GM12878 (cell line): ENCODE measurements around the gene CELF2. TPM values are rescaled to one million over a fixed set of nuclear protein-coding genes. Genes with fewer than 3 reads are reported as not detected.

Experiments used
- ATAC-seq: fragments of 200-7000 bp; cut with Tn5 transposase; 3 replicates; pipeline ENCODE4 v1.9.1; 2020; ENCODE audit warnings: mild to moderate bottlenecking, moderate library complexity
- BruUV-seq: library from RNA; stranded (reverse); fragments of 400-500 nt; replicated peaks from 2 replicates; lab custom pipeline; 2021; lab: Mats Ljungman, UMichigan
- CTCF ChIA-PET: fragments of 300-600 bp; sonication (Branson Sonifier 250); formaldehyde crosslinking; extraction: SDS; loops from one replicate; lab custom pipeline; 2021; ENCODE audit warnings: inconsistent platforms; lab: Yijun Ruan, JAX
- POLR2A ChIA-PET: fragments of 350-600 bp; formaldehyde crosslinking; extraction: SDS; loops from one replicate; lab custom pipeline; 2021; ENCODE audit warnings: inconsistent platforms; lab: Charles Lee
- RAD21 ChIA-PET: fragments of 300-600 bp; sonication (Branson Sonifier 250); formaldehyde crosslinking; loops from one replicate; lab custom pipeline; 2023; ENCODE audit warnings: antibody characterized with exemption; ENCODE audit not compliant: unreplicated experiment; lab: Charles Lee
- SMC1A ChIA-PET: fragments of 300-600 bp; sonication (Branson Sonifier 250); formaldehyde crosslinking; loops from one replicate; lab custom pipeline; 2023; ENCODE audit not compliant: unreplicated experiment, uncharacterized antibody; lab: Charles Lee
- DNase-seq: peaks from one replicate; pipeline ENCODE4 v3.0.0-alpha.2; 2011; ENCODE audit warnings: low read depth, low spot score
- FAIRE-seq: peaks from 3 replicates; lab custom pipeline; 2011; peaks lifted over from hg19 to GRCh38; lab: Jason Lieb, UNC
- H2AFZ ChIP-seq: 2 replicates; pipeline ENCODE4 v1.6.0; 2011; ENCODE audit warnings: low read depth, low read length, control low read depth; ENCODE audit not compliant: control insufficient read depth
- H3K27ac ChIP-seq: 2 replicates; pipeline ENCODE4 v1.5.1; 2011; ENCODE audit warnings: control low read depth; ENCODE audit not compliant: control insufficient read depth, insufficient read depth
- H3K27me3 ChIP-seq, 2 experiments: replicated peaks in 1 of 2; 2 replicates each; pipeline versions ENCODE4 v1.6.0 to v1.6.1; 2011; ENCODE audit warnings: low read length in 1 of 2; ENCODE audit not compliant: control insufficient read depth in 2 of 2, insufficient read depth in 2 of 2
- H3K36me3 ChIP-seq, 2 experiments: 2 replicates each; pipeline ENCODE4 v1.5.1; 2011; ENCODE audit warnings: low read length in 1 of 2; ENCODE audit not compliant: control insufficient read depth in 2 of 2, insufficient read depth in 2 of 2
- H3K4me1 ChIP-seq: 2 replicates; pipeline ENCODE4 v1.6.1; 2011; ENCODE audit warnings: mild to moderate bottlenecking, low read length, moderate library complexity, mixed read lengths; ENCODE audit not compliant: control insufficient read depth, insufficient read depth
- H3K4me2 ChIP-seq: 2 replicates; pipeline ENCODE4 v1.6.0; 2011; ENCODE audit warnings: control low read depth; ENCODE audit not compliant: control insufficient read depth, insufficient read depth
- H3K4me3 ChIP-seq: fragments of 200-600 bp; sonication (generic); 2 replicates; pipeline ENCODE4 v1.5.1; 2016
- H3K79me2 ChIP-seq: 2 replicates; pipeline ENCODE4 v1.6.0; 2011; ENCODE audit warnings: low read length; ENCODE audit not compliant: control insufficient read depth, insufficient read depth
- H3K9ac ChIP-seq: 2 replicates; pipeline ENCODE4 v1.8.0; 2011; ENCODE audit warnings: low read length, control low read depth, mixed read lengths; ENCODE audit not compliant: control insufficient read depth, insufficient read depth
- H3K9me3 ChIP-seq: replicated peaks from 3 replicates; pipeline ENCODE4 v1.5.1; 2011; ENCODE audit warnings: mild to moderate bottlenecking, low read length; ENCODE audit not compliant: control insufficient read depth, insufficient read depth
- H4K20me1 ChIP-seq: 2 replicates; pipeline ENCODE4 v1.6.0; 2011; ENCODE audit not compliant: control insufficient read depth, insufficient read depth
- BACH1 ChIP-seq: fragments of 450-650 bp; IDR thresholded peaks from 2 replicates; pipeline ENCODE4 v1.6.1; 2017; ENCODE audit warnings: mild to moderate bottlenecking, borderline replicate concordance
- CREB1 ChIP-seq: IDR thresholded peaks from 2 replicates; pipeline ENCODE4 v1.6.1; 2012; ENCODE audit warnings: low read depth, mild to moderate bottlenecking, inconsistent platforms
- CREM ChIP-seq: IDR thresholded peaks from 2 replicates; pipeline ENCODE4 v1.6.1; 2014; ENCODE audit warnings: antibody characterized with exemption, low read depth
- HSF1 ChIP-seq: fragments of 150-350 bp; IDR thresholded peaks from 2 replicates; pipeline ENCODE4 v1.6.1; 2014; ENCODE audit warnings: mild to moderate bottlenecking, low read depth, low read length
- NFXL1 ChIP-seq: fragments of 450-650 bp; IDR thresholded peaks from 2 replicates; pipeline ENCODE4 v1.6.1; 2017; ENCODE audit warnings: antibody characterized with exemption, mild to moderate bottlenecking, borderline replicate concordance
- NFYA ChIP-seq: IDR thresholded peaks from 2 replicates; pipeline ENCODE4 v1.6.1; 2011; ENCODE audit warnings: low read depth, mild to moderate bottlenecking, low read length, improper control_type of control experiment, borderline replicate concordance
- POLR2AphosphoS5 ChIP-seq: IDR thresholded peaks from 2 replicates; pipeline ENCODE4 v1.6.1; 2011; ENCODE audit warnings: mild to moderate bottlenecking, low read length, inconsistent platforms
- RBBP5 ChIP-seq: fragments of 200-600 bp; sonication (generic); conservative IDR thresholded peaks from 2 replicates; pipeline ENCODE4 v1.6.1; 2016
- RELA ChIP-seq: fragments of 450-650 bp; IDR thresholded peaks from 2 replicates; pipeline ENCODE4 v1.8.0; 2014; ENCODE audit warnings: borderline replicate concordance; ENCODE audit not compliant: partially characterized antibody
- SPI1 ChIP-seq: IDR thresholded peaks from 2 replicates; pipeline ENCODE4 v1.6.1; 2011; ENCODE audit warnings: low read depth, mild to moderate bottlenecking, low read length, moderate library complexity, borderline replicate concordance; ENCODE audit not compliant: insufficient read depth
- STAT3 ChIP-seq: IDR thresholded peaks from 2 replicates; pipeline ENCODE4 v1.6.1; 2011; ENCODE audit warnings: low read depth, low read length, improper control_type of control experiment
- ZNF384 ChIP-seq: IDR thresholded peaks from 2 replicates; pipeline ENCODE4 v1.6.1; 2012; ENCODE audit warnings: low read depth, mild to moderate bottlenecking, low read length, improper control_type of control experiment, borderline replicate concordance
- in situ Hi-C: fragments of 300-500 bp; cut with MboI; formaldehyde crosslinking; loops from 9 replicates; pipeline ENCODE4 v1.14.3; 2018; ENCODE audit warnings: mixed read lengths
- intact Hi-C: fragments of 100-400 bp; cut with micrococcal nuclease; formaldehyde crosslinking; loops from one replicate; pipeline ENCODE4 v1.14.2; 2022; ENCODE audit not compliant: unreplicated experiment
- polyA plus RNA-seq, 11 experiments: library from polyadenylated mRNA; depleted of rRNA in 4 of 11; unstranded in 6 of 11; stranded (reverse) in 5 of 11; fragments of >200 nt; fragmentation: Nextera tagmentation in 4 of 11; fragmentation: Illumina TruSeq in 1 of 11; extraction: Ambion mirVana in 4 of 11; extraction: Trizol in 1 of 11; gene quantifications; 1 replicate in 1 of 11; 2 replicates in 10 of 11; pipeline versions ENCODE4 v1.2.1 to v1.2.3, GENCODE V29; 2011 to 2016; ENCODE audit warnings: inconsistent platforms in 2 of 11, missing spikeins in 2 of 11, low read depth in 1 of 11
- total RNA-seq, 4 experiments: library from RNA; depleted of rRNA in 3 of 4; stranded (reverse); fragments of >200 nt in 3 of 4; fragmentation: Illumina TruSeq in 1 of 4; extraction: Trizol in 1 of 4; gene quantifications; 2 replicates each; pipeline versions ENCODE4 v1.2.1 to v1.2.3, GENCODE V29; 2013 to 2021

CELF2 gene
- total and polyA plus RNA-seq, 10 of the 15 experiments (the other 5 are each of a cell fraction or from before 2014, with no cell fraction given) = 20.8 to 129 (median 86.3) TPM

- no peak for TF ChIP-seq HSF1
- no peak for TF ChIP-seq ZNF384
- no peak for TF ChIP-seq NFYA
These were observed 30.6 kb upstream of the CELF2 start (continued) for GRCh38 chr10:10987111-10987510.

- FAIRE-seq = no peak
- ChIA-PET CTCF (no interaction called here), POLR2A (no interaction called here)
These were observed 28.0 kb upstream of the CELF2 start for GRCh38 chr10:10989669-10990068.

More at GRCh38 chr10:10989669-10990068, 28.0 kb upstream of the CELF2 start:
- no peaks in the 10 kb centered on the region for H4K20me1 ChIP-seq
- intact Hi-C loops (no loop called here), in situ Hi-C loops (no loop called here)
- RAD21 ChIA-PET = no interaction called here
- no peaks in the 10 kb centered on the region for H3K27me3 ChIP-seq
- no peak overlapping the region for H3K4me2 ChIP-seq
- no peaks in the 10 kb centered on the region for H3K36me3 ChIP-seq
- no peak overlapping the region for H3K4me3 ChIP-seq
- no peak for DNase-seq
- H3K4me1 ChIP-seq = no peaks in the 10 kb centered on the region
- TF ChIP-seq BACH1 (no peak), CREM (no peak), STAT3 (no peak), CREB1 (no peak), RBBP5 (no peak), NFXL1 (no peak), RELA (no peak), POLR2AphosphoS5 (no peak), SPI1 (no peak)
- TF ChIP-seq, all 136 proteins: peak for 0
- SMC1A ChIA-PET = no interaction called here
- no TSS peak for BruUV-seq
- Histone ChIP-seq H3K9me3 (no peaks in the 10 kb centered on the region), H3K9ac (no peak overlapping the region), H3K79me2 (no peaks in the 10 kb centered on the region), H3K27ac (no peak overlapping the region), H2AFZ (no peak overlapping the region)
- ATAC-seq = no peak
